ENCODE results near the gene EIF5A. TPM values are rescaled to one million over a fixed set of nuclear protein-coding genes. Genes with fewer than 3 reads are reported as not detected.

EIF5A gene
- total and polyA plus RNA-seq, 2 donors (not counting 3 experiments of a cell fraction or from before 2014, with no cell fraction given) = 650 to 859 TPM

DNA sequence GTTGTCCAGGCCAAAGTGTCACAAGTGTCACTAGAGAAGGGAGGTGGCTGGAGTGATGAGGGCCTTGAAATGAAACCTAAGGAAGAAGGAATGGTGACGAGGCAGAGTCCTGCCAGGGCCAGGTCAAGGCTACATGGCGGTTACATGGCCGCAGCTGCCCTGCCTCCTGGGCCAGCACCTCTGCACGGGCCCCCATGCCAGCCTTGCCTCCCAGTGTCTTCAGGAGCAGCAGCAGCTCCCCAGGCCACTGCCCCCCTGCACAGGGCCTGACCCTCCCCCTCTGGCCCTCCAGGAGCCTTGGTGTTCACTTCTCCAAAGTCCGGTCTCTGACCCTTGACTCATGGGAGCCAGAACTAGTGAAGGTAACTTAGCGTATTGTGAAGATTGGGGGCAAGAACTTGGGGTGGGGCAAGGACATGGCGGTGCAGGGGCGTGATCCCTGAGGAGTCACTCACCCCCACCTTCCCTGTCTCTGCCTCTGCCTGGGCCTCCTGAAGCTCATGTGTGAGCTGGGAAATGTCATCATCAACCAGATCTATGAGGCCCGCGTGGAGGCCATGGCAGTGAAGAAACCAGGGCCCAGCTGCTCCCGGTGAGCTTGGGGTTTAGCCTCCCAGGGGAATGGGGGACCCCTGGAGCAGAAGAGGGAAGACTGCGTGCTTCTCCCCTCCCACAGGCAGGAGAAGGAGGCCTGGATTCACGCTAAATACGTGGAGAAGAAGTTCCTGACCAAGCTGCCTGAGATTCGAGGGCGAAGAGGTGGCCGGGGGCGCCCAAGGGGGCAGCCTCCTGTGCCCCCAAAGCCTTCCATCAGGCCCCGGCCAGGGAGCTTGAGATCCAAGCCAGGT is 40.4 kb downstream of the EIF5A start:
- no peak for FAIRE-seq
- CTCF ChIA-PET = interaction anchor here (0.6 to 1.4 kb wide), 4 partner anchors 18 to 56 kb away, joined by 3 to 6 read pairs (median 3); partner anchors contain the start of gene TMEM256
- no peak overlapping the region for H3K4me3 ChIP-seq (replicated peaks in 1 of 3; ENCODE audit: insufficient read depth in 1 of 3, low read depth in 1 of 3, low read length in 3 of 3)
- H3K9me3 ChIP-seq (replicated peaks; ENCODE audit: control insufficient read depth, insufficient read depth, low read length) = no peaks in the 10 kb centered on the region
- no TSS peak for BruUV-seq (replicated peaks)
- no peak overlapping the region for H3K9ac ChIP-seq (replicated peaks; ENCODE audit: extremely low read depth, insufficient read depth, low read length)
- no peak overlapping the region for H2AFZ ChIP-seq (ENCODE audit: low read depth, low read length)
- H3K27ac ChIP-seq (ENCODE audit: insufficient read depth, low read depth, low read length) = no peak overlapping the region
- intact Hi-C loops (cut with micrococcal nuclease) (loop anchor here (2.0 kb wide), 1 partner anchor 303 kb away; the partner anchor contains the start of gene SLC16A11), dilution Hi-C loops (cut with MboI; ENCODE audit: extremely low pct_ligation_motif_present, low sequenced_read_pairs) (no loop called here)
- DNase-seq (ENCODE audit: low read depth, low spot score) = no peak
- TF ChIP-seq POLR2A (IDR thresholded peaks at IDR 0.05; ENCODE audit: low read depth, low read length) (no peak), FOS (IDR thresholded peaks at IDR 0.05; ENCODE audit: borderline replicate concordance, insufficient read depth, low read length) (no peak), JUN (IDR thresholded peaks at IDR 0.05; ENCODE audit: borderline replicate concordance, insufficient read depth, insufficient read length, low read depth) (no peak), EZH2 (IDR thresholded peaks at IDR 0.05; ENCODE audit: borderline replicate concordance, low read depth, low read length, severe bottlenecking) (no peak), GATA2 (IDR thresholded peaks at IDR 0.05; ENCODE audit: insufficient read depth, insufficient read length, low read depth, low read length) (no peak), MYC (IDR thresholded peaks at IDR 0.05; ENCODE audit: low read depth, low read length) (no peak), POLR2AphosphoS5 (IDR thresholded peaks at IDR 0.05; ENCODE audit: insufficient read depth, low read depth, low read length) (no peak)
- TF ChIP-seq, protein P1, sequence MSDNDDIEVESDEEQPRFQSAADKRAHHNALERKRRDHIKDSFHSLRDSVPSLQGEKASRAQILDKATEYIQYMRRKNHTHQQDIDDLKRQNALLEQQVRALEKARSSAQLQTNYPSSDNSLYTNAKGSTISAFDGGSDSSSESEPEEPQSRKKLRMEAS (IDR thresholded peaks at IDR 0.05; ENCODE audit: insufficient read depth, insufficient read length) = no peak
- TF ChIP-seq, protein P2, sequence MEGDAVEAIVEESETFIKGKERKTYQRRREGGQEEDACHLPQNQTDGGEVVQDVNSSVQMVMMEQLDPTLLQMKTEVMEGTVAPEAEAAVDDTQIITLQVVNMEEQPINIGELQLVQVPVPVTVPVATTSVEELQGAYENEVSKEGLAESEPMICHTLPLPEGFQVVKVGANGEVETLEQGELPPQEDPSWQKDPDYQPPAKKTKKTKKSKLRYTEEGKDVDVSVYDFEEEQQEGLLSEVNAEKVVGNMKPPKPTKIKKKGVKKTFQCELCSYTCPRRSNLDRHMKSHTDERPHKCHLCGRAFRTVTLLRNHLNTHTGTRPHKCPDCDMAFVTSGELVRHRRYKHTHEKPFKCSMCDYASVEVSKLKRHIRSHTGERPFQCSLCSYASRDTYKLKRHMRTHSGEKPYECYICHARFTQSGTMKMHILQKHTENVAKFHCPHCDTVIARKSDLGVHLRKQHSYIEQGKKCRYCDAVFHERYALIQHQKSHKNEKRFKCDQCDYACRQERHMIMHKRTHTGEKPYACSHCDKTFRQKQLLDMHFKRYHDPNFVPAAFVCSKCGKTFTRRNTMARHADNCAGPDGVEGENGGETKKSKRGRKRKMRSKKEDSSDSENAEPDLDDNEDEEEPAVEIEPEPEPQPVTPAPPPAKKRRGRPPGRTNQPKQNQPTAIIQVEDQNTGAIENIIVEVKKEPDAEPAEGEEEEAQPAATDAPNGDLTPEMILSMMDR (IDR thresholded peaks at IDR 0.05; ENCODE audit: extremely low read depth in 1 of 2, insufficient read depth in 1 of 2, low read depth in 1 of 2, low read length in 2 of 2) = no peak
- H3K4me2 ChIP-seq (ENCODE audit: insufficient read depth, low read length) = no peak overlapping the region
- POLR2A ChIA-PET = no interaction called here
- peaks cover 17% of the 10 kb centered on the region for H3K4me1 ChIP-seq (ENCODE audit: control insufficient read depth, extremely low read depth, insufficient read depth, low read length)
- H3K36me3 ChIP-seq (ENCODE audit: control insufficient read depth in 2 of 2, extremely low read depth in 1 of 2, insufficient read depth in 2 of 2, low read length in 2 of 2) = no peaks in the 10 kb centered on the region
- H4K20me1 ChIP-seq (replicated peaks; ENCODE audit: control insufficient read depth, extremely low read depth, insufficient read depth, low read length) = no peaks in the 10 kb centered on the region
- no peaks in the 10 kb centered on the region for H3K27me3 ChIP-seq (ENCODE audit: control insufficient read depth in 2 of 2, insufficient read depth in 2 of 2, low read length in 2 of 2)
- no peaks in the 10 kb centered on the region for H3K9me1 ChIP-seq (replicated peaks; ENCODE audit: control insufficient read depth, extremely low read depth, insufficient read depth, low read length)
- H3K79me2 ChIP-seq (ENCODE audit: control insufficient read depth, insufficient read depth, low read length) = no peaks in the 10 kb centered on the region

Measured in endothelial cell of umbilical vein (primary cell).